Measurements from ENCODE around the gene KCNJ8.
"Not testable (repeated sequence)": the region's sequence is repeated elsewhere in the genome, so short reads cannot be mapped to it uniquely, and the experiment has no call there.

The KCNJ8 gene

GRCh38 chr12:21774358-21775132 lies at the start of gene KCNJ8:
Gene KCNJ8 (minus strand): TSS chr12:21774706. CDS start chr12:21773616, 1,090 bp downstream.
- DNase-seq (ENCODE audit: low read depth in 2 of 2): no peak

GRCh38 chr12:21823581-21823980 lies 49.1 kb upstream of the KCNJ8 start:
- no peak for DNase-seq (ENCODE audit: low read depth in 2 of 2)

- DNase-seq (ENCODE audit: low read depth in 2 of 2): no peak
Measured at GRCh38 chr12:21819678-21820077, 45.2 kb upstream of the KCNJ8 start.

- no peak for DNase-seq (ENCODE audit: low read depth in 2 of 2)
Measured at GRCh38 chr12:21819236-21819635, 44.7 kb upstream of the KCNJ8 start.

DNA sequence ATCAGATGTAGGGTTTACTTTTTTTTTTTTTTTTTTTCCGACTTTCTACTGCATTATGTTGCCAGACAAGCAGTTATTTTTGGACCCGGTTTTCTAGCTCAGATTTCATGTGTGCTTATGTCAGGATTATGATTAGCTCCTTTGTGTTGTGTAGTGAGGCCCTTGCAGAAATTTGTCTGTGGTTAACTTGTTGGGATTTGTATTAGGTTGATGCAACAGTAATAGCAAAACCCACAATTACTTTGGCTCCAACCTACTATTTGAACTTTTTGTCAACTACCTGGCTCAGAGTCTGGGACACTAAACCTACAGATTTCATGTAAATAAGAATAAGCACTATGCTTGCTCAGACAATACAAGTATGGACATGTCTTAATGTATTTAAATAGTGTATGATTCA lies 44.1 kb upstream of the KCNJ8 start:
- no peak for DNase-seq (ENCODE audit: low read depth in 2 of 2)

GRCh38 chr12:21815306-21816062 lies 41.0 kb upstream of the KCNJ8 start:
- DNase-seq (ENCODE audit: low read depth in 2 of 2): no peak

DNA sequence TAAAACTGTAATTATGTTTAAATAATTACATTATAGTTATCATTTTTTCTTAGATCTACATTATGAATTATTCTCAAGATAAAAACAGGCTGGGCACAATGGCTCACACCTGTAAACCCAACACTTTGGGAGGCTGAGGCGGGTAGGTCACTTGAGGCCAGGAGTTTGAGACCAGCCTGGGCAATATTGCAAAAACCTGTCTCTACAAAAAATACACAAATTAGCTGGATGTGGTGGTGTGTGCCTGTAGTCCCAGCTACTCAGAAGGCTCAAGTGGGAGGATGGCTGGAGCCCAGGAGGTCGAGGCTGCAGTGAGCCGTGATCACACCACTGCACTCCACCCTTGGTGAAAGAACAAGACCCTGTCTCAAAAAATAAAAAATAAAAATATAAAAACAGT lies 40.3 kb upstream of the KCNJ8 start:
- DNase-seq (ENCODE audit: low read depth in 2 of 2): no peak

DNA sequence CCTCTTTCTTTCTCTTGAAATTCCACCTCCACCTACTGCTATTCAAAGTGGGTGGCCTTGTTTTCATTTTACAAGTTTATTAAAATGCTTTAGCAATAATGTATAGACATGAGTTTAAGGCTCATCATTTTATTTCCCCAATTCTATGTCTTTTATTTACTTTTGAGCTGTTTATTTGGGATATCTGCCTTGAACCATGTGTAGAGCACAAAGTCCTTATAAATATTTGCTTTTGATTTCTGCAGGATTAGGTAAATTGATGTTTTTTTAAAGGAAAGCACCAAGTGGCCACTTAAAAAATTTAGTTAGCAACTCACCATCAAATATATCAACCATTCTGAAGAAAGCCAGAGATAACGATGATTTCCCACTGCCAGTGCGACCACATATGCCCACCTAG lies 39.8 kb upstream of the KCNJ8 start:
- DNase-seq (ENCODE audit: low read depth in 2 of 2): no peak

DNA sequence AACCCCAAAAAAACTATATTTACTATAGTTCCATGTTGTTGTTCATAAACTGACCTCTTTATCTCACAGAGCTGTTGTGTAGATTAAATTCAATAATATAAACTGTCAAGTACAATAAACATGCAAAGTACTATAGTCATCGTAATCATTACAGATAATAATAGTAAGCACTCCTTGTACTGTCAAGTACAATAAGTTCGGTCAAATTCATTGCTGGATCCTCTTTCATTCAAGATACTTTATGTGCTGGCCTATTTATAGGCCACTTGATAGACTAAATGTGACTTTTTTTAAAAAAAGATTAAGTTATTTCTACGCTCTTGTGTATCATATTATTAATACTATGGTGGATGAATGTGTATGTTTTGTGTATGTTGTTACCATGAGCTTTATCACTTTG lies 39.2 kb upstream of the KCNJ8 start:
- DNase-seq (ENCODE audit: low read depth in 2 of 2): no peak

DNA sequence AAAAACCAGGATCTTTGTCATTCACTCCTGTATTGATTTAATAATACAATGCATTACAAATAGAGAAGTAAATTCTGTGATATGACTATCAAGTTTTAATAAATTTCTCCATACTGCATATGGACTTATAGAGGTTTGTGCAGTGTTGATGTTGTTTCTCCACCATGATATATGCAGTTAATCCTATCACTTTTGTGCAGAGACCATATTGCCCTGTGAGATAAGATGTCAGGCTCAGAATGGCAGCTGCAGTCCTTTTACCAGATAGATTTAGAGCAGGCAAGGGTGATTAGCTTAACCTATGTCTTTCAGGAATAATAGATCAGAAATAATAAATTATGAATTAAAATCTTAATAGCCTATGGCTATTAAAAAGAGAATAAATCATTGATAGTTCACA lies 38.6 kb upstream of the KCNJ8 start:
- DNase-seq (ENCODE audit: low read depth in 2 of 2): no peak

DNA sequence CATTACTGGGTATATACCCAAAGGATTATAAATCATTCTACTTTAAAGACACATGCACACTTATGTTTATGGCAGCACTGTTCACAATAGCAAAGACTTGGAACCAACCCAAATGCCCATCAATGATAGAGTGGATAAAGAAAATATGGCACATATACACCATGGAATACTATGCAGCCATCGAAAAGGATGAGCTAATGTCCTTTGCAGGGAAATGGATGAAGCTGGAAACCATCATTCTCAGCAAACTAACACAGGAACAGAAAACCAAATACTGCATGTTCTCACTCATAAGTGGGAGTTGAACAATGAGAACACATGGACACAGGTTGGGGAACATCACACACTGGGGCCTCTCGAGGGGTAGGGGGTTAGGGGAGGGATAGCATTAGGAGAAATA lies 37.8 kb upstream of the KCNJ8 start:
- DNase-seq (ENCODE audit: low read depth in 2 of 2): not testable (repeated sequence)

DNA sequence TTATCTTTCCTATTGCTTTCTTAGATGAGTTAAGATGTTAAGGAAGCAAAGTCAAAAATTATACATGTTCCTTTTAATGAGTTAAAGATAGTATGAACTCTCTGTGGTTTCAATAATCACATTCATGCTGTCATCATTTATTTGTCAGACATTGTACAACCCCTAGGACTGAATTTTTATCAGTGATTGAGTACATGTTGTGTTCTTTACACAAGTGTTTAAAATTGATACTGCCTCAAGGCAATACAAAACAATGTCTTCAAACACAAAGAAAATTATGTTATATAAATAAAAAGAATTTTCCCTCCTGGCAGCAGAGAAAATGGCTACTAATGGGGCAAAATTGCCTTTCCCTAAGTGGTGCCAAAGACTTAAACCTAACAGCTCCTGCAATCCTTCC lies 34.6 kb upstream of the KCNJ8 start:
- no peak for DNase-seq (ENCODE audit: low read depth in 2 of 2)

DNA sequence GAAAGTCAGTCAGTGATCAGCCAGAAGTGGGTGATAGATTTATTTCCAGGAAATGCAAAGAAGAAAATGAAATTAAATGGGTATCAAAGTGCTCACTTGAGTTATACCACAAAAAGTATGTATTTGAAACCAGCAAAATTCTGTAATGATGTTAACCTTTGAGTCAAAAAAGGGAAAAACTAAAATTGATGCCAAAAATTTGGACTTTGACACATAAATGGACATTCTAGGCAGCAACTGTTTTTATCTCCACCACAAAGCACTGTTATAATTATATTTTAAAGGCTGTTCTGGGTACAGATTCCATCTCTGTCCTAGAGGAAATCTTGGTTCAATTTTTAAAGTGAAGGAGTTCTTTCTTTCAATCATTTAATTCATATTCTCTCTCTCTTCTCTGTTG lies 31.7 kb upstream of the KCNJ8 start:
- DNase-seq (ENCODE audit: low read depth in 2 of 2): no peak

DNA sequence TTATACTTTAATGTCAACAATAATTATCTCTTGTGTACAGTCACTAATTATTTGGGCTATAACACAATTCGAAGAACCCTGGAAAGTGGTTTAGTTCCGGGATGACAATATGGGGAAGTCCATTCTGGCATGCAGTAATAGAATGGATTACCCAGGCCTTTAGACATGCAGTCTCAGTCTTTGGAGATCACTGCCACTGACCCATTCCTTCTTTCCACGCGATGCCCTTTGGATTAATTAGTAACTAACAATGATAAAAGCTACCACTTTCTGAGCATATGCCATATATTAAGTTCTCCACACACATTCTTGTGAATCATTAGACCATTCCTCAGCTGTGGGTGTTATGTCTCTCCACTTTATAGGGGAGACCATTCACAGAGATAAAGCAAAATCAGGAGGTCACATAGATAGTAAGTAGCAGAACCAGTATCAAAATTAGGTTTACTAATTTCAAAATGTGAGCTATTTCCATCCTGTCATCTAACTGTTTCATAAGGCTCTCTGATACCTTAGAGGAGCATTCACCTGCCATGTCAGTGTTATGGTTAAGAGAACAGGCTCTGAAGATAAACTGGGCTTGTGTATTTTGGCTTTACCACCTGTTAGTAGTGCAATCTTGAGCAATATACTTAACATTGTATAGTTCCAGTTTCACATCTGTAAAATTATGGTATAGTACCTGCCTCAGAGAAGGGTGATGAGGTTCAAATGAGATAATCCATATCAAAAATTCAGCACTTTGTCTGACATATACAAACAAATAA lies 27.2 kb upstream of the KCNJ8 start:
- DNase-seq (ENCODE audit: low read depth in 2 of 2): no peak

- DNase-seq (ENCODE audit: low read depth in 2 of 2): no peak
Measured at GRCh38 chr12:21800011-21800410, 25.5 kb upstream of the KCNJ8 start.

DNA sequence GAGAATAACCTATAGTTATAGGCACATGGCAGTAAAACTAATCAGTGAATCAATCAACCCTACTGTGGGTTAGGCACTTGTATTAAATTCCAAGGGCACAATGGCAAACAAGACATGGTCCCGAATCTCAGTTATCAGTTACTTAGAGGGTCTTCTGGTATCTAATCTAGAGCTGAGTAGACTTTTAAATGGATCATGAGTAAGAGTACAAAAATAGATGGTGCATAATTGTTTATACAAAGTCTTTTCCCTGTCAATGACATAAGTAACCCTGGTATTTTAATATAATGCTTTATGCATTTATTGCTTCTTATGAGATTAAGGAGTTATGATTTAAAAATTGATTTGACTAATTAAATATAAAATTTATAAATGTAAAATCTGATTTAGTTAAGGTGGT lies 23.0 kb upstream of the KCNJ8 start:
- no peak for DNase-seq (ENCODE audit: low read depth in 2 of 2)

DNA sequence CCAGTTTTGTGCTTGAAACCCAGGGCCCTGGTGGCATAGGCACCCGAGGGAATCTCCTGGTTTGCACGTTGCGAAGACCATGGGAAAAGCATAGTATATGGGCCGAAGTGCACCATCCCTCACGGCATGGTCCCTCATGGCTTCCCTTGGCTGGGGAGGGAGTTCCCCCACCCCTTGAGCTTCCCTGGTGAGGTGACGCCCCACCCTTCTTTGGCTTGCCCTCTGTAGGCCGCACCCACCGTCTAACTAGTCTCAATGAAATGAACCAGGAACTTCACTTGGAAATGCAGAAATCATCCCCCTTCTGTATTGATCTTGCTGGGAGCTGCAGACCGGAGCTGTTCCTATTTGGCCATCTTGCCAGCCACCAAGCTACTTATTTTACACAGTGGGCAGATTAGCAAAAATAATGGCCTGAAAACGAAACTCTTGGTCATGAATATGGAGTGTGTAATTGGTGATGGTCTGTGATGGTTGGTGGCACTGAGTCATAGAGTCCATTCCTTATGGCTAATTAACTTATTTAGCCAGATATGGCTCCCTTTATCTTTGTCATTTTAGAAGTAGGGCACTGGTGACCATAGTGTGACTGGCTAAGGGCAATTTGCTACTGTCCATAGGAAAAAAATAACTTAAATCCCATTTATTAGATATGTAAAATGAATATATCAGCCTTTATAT lies 21.3 kb upstream of the KCNJ8 start:
- no peak for DNase-seq (ENCODE audit: low read depth in 2 of 2)

- DNase-seq (ENCODE audit: low read depth in 2 of 2): not testable (repeated sequence)
Measured at GRCh38 chr12:21794807-21795595, 20.5 kb upstream of the KCNJ8 start.

GRCh38 chr12:21789687-21790086 lies 15.2 kb upstream of the KCNJ8 start:
- not testable (repeated sequence) for DNase-seq (ENCODE audit: low read depth in 2 of 2)

- DNase-seq (ENCODE audit: low read depth in 2 of 2): no peak
Measured at GRCh38 chr12:21788089-21788983, 13.8 kb upstream of the KCNJ8 start.
